Activated CD8-positive, alpha-beta memory T cell treated with anti-CD3 and anti-CD28 coated beads for 4 hours (primary cell): ENCODE data around the gene FAM81A.

Experiments used
- DNase-seq, 2 donors: peaks; one replicate each; pipeline ENCODE4 v3.0.0-alpha.2; 2020; ENCODE audit warnings: low read depth in 2 of 2

FAM81A gene

GRCh38 chr15:59541750-59542149, 103.8 kb downstream of the FAM81A start:
- DNase-seq, result no peak

DNA sequence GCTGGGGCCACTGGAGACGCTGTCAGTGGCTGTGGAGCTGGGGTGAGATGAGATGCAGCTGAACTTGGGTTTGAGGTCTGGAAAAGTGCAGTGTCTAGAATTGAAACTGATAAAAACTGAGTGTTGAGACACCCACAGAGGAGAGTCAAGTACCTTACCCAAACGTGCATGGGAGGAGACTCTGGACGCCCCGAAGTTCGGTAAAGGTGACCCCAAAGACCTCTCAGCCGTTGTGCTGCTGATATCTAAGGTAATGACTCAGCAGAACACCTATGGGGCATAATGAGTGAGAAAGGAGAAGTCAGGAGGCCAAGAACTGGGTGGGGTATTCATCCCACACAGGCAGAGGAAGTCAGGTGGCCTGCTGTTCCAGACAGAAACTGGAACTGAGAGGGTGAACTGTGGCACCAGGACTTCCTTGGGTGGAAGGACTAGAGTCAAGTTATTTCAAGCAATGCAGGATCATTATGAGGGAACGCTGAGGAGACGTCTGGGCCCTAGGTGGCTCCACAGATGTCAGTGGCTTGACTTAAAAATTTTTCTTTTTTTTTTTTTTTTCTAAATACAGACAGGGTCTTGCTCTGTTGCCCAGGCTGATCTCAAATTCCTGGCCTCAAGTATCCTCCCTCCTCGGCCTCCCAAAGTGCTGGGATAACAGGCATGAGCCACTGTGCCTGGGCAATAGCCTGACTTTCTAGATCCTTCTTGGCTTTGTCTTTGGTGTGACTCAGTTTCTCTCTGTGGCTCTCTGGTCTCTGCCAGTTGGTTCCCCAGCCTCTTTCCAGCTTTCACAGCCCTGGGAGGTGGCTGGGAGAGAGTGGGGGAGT, 105.9 kb downstream of the FAM81A start:
- no peak for DNase-seq

- no peak for DNase-seq
Observed at GRCh38 chr15:59545573-59545972, 107.6 kb downstream of the FAM81A start.

- DNase-seq, result no peak
Observed at GRCh38 chr15:59548501-59549226, 110.7 kb downstream of the FAM81A start.

- DNase-seq, result no peak
Observed at GRCh38 chr15:59549301-59550185, 111.6 kb downstream of the FAM81A start.

- DNase-seq, result no peak
Observed at GRCh38 chr15:59550530-59550929, 112.5 kb downstream of the FAM81A start.

DNA sequence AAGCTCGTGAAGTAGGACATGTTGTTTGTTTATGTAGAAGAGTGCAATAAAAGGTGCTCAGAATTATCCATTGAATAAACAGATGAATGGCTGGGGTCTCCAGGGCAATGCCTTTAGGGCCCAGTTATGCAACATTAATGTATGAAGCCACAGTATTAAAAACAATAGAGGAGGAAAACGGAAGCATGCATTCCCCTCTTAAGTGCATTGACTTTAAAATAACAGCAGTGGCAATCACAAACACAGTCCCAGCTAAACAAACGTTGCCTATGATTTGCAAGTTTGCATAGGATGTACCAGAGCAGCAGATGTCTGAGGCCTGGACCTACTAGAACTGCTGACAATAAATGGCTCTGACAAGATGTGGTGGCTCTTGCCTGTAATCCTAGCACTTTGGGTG, 113.0 kb downstream of the FAM81A start:
- DNase-seq, result no peak

GRCh38 chr15:59553879-59554735, 116.1 kb downstream of the FAM81A start:
- no peak for DNase-seq

- no peak for DNase-seq
Observed at GRCh38 chr15:59555696-59556095, 117.7 kb downstream of the FAM81A start.

DNA sequence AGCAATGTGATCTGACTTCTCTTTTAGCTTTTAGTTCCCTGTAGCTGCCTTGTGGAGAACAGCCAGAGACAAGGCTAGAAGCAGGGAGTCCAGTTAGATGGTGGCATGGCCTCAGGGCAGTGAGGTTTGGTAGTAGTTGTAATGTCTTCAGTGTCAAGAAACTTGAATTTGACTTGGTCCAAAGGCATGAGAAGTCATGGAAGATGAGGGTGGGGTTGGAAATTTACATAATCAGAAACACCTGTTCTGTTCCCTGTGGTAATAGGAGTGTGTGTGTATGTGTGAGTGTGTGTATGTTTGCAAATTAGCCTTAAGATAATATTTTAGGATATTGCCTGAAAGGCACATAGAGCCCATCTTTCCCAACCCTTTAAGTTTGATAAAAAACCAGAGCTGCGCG, 118.4 kb downstream of the FAM81A start:
- no peak for DNase-seq

DNA sequence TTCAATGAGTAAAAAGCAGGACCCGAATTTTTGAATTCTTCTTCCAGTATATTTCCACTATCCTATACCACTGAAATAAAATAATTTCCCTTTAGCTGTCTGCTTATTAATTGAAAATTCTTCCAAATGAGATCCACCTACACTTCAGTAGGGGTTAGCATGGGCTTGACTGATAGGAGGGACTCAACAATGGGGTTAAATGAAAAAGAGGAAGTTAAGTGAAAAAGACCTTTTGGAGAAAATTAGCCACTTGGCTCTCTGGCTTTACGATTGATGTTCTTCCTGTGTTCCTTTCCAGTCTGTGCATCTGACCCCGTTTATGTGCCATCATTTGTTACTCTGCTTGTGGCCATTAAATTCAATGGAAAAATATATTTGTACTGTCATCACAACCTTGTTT, 119.6 kb downstream of the FAM81A start:
- no peak for DNase-seq

DNA sequence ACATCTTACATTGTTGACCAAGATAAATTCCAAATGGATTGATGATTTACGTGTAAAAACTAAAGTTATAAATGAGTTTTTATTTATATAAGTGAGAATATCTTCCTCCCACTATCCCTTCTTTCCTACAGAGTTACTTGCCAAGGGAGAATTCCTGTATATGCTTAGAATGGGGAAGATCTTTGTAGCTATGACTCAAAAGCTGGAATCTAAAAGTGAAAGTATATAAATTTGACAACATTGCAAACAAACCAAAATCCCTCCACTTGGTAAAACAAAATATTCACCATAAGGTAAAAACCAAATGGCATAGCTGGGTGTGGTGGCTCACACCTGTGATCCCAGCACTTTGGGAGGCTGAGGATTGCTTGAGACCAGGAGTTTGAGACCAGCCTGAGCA, 120.9 kb downstream of the FAM81A start:
- DNase-seq, result no peak

DNA sequence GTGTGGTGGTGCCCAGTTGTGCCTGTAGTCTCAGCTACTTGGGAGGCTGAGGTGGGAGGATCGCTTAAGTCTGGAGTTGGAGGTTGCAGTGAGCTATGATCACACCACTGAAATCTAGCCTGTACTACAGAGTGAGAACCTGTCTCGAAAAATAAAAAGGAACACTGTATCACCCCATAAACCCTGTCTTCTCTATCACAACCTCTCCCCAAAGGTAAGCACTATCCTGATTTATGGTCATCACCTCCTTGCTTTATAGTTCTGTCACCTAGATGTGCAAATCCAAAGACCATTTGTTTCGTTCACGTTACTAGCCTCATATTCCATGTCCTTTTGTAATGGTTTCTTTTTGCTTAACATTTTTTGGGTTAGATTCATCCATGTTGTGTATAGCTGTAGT, 123.6 kb downstream of the FAM81A start:
- DNase-seq, result no peak

DNA sequence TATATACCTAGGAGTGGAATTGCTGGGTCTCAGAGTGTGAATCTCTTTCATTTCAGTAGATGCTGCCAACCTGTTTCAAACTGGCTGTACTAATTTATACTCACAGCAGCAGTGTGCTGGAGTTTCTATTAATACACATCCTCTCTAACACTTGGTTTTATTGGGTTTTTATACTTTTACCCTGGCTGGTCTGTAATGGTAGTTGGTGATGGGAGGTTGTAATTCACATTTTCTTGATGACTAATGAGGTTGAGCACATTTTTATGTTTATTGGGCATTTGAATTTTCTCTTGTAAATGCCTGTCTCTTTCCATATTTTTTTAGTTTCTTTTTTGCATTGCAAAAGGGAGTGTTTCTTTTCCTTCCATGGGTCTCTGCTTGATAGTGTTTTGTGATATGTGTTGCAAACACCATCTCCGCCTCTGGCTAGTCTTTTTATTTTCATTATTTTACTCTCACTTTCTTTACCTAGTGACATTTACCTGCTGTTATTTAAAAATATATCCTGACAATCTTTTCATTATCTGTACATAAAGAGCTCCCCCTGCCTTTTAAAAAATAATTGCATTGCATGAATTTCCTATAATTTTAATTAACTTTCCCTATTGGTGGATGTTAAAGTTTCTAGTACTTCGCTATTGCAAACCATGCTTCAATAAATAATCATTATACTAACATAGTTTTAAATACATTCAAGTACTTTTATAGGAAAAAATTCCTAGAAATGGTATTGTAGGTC, 124.6 kb downstream of the FAM81A start:
- DNase-seq, result no peak

DNA sequence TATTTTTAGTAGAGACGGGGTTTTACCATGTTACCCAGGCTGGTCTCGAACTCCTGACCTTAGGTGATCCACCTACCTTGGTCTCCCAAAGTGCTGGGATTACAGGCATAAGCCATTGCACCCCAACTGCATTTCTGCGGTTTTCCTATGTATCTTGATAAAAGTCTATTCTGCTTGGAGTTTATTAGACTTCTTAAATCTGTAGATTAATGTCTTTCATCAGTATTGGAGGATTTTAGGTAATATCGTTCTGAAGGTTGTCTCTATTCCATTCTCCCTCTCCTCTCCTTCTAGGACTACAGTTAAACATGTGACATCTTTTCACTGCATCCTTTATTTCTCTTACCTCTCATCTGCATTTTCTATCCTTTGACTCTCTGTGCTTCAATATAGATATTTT, 127.3 kb downstream of the FAM81A start:
- DNase-seq, result no peak

DNA sequence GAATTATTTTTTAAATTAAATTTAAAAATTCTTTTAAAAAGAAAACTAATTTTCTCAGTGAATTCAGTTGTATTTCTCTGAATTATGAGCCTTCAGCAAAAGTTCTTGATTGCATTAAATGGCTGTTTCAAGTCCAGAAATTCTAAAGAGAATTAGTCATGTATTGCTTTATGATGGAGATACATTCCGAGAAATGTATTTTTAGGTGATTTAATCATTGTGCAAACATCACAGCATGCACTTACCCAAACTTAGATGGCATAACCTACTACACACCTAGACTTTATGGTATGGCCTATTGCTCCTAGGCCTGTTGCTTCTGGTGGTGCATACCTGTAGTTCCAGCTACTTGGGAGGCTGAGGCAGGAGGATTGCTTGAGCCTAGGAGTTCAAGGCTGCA, 129.3 kb downstream of the FAM81A start:
- no peak for DNase-seq

GRCh38 chr15:59569477-59569876, 131.5 kb downstream of the FAM81A start:
- no peak for DNase-seq

DNA sequence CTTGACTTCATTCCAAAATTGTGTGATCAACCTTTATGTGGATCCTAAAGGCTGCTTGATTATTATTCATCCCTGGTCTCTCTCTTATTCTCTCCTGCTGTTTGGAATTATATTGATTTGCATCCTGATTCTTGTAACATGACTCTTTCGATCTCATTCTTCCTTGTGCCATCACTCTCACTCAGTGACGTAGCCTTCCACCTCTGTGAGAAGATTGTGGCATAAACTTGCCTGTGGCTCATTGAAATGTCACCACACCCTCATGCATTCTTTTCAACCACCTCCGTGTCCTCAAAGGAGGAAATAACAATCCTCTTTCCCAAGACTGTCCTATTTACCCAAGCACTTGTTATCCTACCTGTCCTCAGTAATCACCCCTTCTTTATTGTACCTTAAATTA, 132.3 kb downstream of the FAM81A start:
- DNase-seq, result no peak

GRCh38 chr15:59571606-59572005, 133.6 kb downstream of the FAM81A start:
- no peak for DNase-seq
